Stimulated activated CD4-positive, alpha-beta T cell treated with anti-CD3 and anti-CD28 coated beads, Interleukin-12 subunit alpha, Interleukin-12 subunit beta, amount 100 ng/mL, for 24 hours (primary cell): ENCODE data around the gene SCAND1.
"Not testable (repeated sequence)": the region's sequence is repeated elsewhere in the genome, so short reads cannot be mapped to it uniquely, and the experiment has no call there.

Experiments used
- DNase-seq, 2 experiments: peaks; one replicate each; pipeline ENCODE4 v3.0.0-alpha.2; 2020; ENCODE audit warnings: low read depth in 2 of 2

Gene SCAND1

GRCh38 chr20:35959291-35959690 lies 5.0 kb upstream of the SCAND1 start:
- not testable (repeated sequence) for DNase-seq

- DNase-seq: no peak
Observed at GRCh38 chr20:35956616-35957015, 2.3 kb upstream of the SCAND1 start.

GRCh38 chr20:35954907-35955251 lies 577 bp upstream of the SCAND1 start:
- no peak for DNase-seq

DNA sequence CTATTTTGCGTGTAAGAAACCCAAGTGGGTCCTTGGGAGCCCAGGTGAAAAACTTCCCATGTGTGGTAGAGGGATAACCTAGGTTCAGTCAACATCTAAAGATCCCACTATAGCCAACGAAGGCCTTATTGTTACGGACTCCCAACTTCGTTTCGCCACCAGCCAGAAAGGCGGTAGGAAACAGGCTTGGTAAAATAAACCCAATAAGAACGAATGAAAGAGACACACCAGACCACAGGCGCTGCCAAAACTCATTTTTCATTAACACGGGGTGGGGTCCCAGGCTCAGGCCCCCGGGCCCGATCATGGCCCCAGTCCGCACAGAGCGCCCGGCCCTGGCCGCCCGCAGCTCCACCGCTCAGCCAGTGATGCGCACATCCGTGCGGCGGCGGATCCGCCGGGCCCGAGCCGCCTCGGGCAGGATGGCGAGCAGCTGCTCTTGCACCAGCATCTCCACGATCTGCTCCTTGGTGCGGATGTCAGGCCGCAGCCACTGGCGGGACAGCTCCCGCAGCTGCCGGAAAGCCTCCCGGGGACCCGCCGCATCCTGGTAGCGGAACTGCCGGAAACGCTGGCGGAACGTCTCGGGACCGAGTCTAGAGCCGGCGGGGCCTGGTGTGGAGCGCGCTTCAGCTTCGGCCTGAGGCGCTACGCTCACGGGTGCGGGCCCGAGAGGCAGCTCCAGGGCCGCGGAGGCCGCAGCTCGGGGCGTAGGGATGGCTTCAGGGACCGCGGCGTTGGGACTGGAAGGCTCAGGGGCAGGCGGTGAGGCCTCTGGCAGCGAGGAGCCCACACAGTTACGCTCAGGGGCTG lies 709 bp downstream of the SCAND1 start:
- DNase-seq: peak; percentile 35 to 48

GRCh38 chr20:35952480-35953386 lies 1.6 kb downstream of the SCAND1 start:
- no peak for DNase-seq

DNA sequence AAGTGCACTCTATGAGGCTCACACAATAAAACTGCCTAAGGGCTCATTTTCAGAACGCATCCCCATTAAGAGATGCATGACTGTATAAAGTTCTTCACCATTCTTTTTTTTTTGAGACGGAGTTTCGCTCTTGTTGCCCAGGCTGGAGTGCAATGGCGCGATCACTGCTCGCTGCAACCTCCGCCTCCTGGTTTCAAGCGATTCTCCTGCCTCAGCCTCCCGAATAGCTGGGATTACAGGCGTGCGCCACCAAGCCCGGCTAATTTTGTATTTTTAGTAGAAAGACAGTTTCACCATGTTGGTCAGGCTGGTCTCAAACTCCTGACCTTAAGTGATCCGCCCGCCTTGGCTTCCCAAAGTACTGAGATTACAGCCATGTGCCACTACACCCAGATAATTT lies 2.2 kb downstream of the SCAND1 start:
- not testable (repeated sequence) for DNase-seq

- DNase-seq: no peak
Observed at GRCh38 chr20:35950093-35950492, 4.2 kb downstream of the SCAND1 start.

DNA sequence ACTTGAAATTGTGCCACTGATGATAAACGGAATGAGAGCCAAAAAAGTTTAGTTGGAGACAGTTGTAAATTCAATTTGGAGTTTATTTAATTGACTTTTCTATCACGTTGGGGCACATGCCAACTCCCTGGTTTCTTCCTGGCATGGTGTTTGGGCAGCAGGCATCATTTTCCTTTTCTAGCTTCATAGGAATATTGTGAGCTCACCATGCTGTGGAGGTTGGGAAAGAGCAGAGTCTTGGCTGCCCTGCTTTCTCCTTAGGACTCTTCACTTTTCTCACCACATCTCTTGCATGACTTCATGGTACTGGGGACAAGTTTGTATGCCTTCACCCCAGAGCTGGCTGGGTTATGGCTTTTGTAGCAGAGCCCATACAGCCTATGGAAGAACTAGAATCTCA lies 6.4 kb downstream of the SCAND1 start:
- no peak for DNase-seq

DNA sequence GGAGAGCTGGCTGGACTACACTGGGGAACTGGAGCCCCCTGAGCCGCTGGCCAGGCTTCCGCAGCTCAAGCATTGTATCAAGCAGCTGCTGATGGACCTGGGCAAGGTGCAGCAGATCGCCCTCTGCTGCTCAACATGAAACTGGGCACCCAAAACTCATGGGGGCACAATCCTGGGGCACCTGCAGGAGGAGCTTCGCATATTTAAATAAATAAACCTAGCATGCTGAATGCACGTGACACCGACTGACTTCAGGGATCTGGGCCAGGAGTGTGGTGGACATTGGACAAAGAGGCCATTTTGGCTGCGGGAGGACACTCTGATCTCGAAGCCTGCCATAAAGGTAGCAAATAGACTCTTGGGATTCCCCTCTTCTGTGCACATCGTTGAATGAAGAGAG lies 6.8 kb downstream of the SCAND1 start:
- DNase-seq: no peak

DNA sequence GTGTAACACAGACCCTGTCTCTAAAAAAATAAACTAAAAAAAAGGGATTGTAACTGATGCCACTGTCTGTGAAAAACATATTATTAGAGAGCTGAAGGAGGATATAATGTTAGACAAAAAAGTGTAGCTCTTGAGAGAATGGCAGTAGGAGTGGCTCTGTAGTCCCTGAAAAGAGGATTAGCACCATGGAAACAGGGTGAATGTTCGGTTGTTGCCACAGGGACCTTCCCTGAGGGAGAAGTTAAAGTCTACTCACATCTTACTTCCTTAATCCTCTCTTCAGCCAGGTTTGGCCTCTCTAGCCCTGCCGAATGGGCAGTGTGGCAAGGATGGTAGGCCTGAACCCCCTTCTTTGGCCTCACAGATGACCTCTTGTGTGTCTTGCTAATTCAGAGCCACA lies 12.1 kb downstream of the SCAND1 start:
- DNase-seq: no peak

GRCh38 chr20:35941620-35942019 lies 12.7 kb downstream of the SCAND1 start:
- DNase-seq: no peak

DNA sequence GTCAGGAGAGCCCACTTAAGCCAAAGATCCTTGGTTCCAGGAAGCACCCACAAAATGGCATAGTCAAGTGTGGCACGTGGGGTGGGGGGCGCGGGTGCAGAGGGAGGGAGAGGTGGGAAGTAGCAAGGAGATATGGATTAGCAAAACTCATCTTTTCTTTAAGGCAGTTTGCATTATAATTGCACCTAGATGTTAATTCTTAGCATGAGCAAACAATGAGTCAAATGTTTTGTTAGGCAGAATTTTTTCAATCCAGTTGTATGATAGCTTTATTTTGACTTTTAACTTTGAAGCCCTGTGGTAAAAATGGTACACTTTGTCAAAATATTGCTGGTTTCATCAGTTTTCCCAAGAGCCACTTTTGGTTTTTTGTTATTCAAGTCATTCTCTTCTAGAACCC lies 15.0 kb downstream of the SCAND1 start:
- DNase-seq: no peak

DNA sequence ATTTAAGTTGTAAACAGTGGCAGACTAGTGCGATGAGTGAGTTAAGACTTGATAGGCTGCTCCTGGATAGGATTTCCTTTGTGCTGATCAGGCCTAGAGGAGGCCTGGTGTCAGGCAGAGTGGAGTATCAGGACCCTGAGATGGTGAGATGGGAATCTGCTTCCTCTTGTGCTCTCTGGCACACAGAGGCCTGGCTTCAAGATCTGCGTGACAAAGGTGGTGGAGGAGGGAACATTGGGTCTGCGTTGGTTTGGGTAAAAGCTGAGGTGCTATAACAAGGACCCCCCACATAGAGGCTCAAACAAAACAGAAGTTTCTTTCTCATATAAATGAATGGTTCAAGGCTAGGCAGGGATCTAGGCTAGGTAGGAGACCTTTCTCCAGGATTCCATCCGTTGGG lies 20.3 kb downstream of the SCAND1 start:
- DNase-seq: no peak

- no peak for DNase-seq
Observed at GRCh38 chr20:35929301-35929700, 25.0 kb downstream of the SCAND1 start.

DNA sequence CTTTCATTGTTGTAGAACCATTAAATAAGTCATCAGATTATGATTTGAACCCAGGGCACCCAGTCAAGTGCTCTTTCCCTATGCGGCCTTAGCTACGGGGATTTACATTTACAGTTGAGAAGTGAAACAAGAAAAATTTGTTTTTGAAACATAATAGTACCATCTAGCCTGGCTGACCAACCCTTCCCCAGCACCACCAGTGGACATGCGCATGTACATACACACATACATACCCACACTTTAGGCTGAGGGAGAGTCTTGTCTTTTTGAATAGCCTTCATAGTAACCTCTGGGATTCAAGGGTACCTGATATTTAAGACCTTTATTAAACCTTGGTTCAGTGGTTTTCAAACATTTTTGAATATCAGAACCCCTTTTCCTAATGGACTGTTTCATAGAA lies 33.8 kb downstream of the SCAND1 start:
- DNase-seq: no peak

GRCh38 chr20:35918021-35918420 lies 36.3 kb downstream of the SCAND1 start:
- no peak for DNase-seq

- no peak for DNase-seq
Observed at GRCh38 chr20:35917077-35917476, 37.2 kb downstream of the SCAND1 start.

- DNase-seq: no peak
Observed at GRCh38 chr20:35912881-35913280, 41.4 kb downstream of the SCAND1 start.

GRCh38 chr20:35910254-35910653 lies 44.0 kb downstream of the SCAND1 start:
- DNase-seq: no peak

- no peak for DNase-seq
Observed at GRCh38 chr20:35909796-35910195, 44.5 kb downstream of the SCAND1 start.

GRCh38 chr20:35909176-35909575 lies 45.1 kb downstream of the SCAND1 start:
- no peak for DNase-seq

DNA sequence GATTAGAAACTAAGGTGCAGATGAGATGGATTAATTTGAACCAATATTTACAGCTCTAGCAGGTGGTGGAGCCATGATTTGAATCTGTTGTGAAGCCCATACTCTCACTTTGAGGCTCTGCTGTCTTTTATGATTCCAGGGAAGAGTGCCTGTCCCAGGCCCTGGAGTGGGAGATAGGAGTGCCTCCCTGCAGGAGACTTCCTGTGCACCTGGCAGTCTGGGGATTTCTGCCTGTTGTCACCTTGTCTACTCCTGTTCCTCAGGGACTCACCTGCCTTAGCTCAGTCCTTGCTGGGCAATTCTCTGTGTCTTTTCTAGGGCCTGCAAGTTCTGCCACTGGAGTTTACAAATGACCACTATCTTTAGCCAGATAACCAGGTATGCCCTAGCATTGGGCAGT lies 46.3 kb downstream of the SCAND1 start:
- DNase-seq: no peak
